Peyer's patch (tissue), 4 donors: ENCODE data around the gene IFT122. TPM values are rescaled to one million over a fixed set of nuclear protein-coding genes. Genes with fewer than 3 reads are reported as not detected.

ENCODE experiments used
- DNase-seq, 3 donors: peaks; one replicate each; pipeline ENCODE4 v3.0.0-alpha.2; 2017 to 2019
- H3K27ac ChIP-seq, 4 donors: fragments of 200-600 bp; sonication (generic); one replicate each; pipeline ENCODE4 v1.5.1; 2016 to 2019
- H3K27me3 ChIP-seq, 2 donors: fragments of 200-600 bp; sonication (generic); one replicate each; pipeline ENCODE4 v1.5.1; 2019
- H3K36me3 ChIP-seq, 3 donors: fragments of 200-600 bp; sonication (generic); one replicate each; pipeline ENCODE4 v1.5.1; 2016 to 2019
- H3K4me1 ChIP-seq, 4 donors: fragments of 200-600 bp; sonication (generic); one replicate each; pipeline ENCODE4 v1.5.1; 2016 to 2019
- H3K4me3 ChIP-seq, 4 donors: fragments of 200-600 bp; sonication (generic); 1 replicate in 3 of 4; 2 replicates in 1 of 4; pipeline ENCODE4 v1.5.1; 2016 to 2019; ENCODE audit warnings: mild to moderate bottlenecking in 1 of 4
- H3K9me3 ChIP-seq, 4 donors: fragments of 200-600 bp; sonication (generic); one replicate each; pipeline ENCODE4 v1.5.1; 2016 to 2019; ENCODE audit warnings: mild to moderate bottlenecking in 1 of 4
- CTCF ChIP-seq, 6 experiments: fragments of 450-650 bp in 4 of 6; fragments of 200-600 bp in 2 of 6; sonication (generic) in 1 of 6; IDR thresholded peaks; one replicate each; pipeline ENCODE4 v1.5.1; 2017 to 2019; ENCODE audit warnings: antibody characterized with exemption in 6 of 6, mild to moderate bottlenecking in 3 of 6, moderate library complexity in 1 of 6
- POLR2A ChIP-seq, 2 donors: fragments of 450-650 bp; IDR thresholded peaks; one replicate each; pipeline ENCODE4 v1.5.1; 2017; ENCODE audit warnings: antibody characterized with exemption in 2 of 2, mild to moderate bottlenecking in 2 of 2, moderate library complexity in 2 of 2
- total RNA-seq, 4 donors: library from RNA; depleted of rRNA; stranded (reverse); fragments of >200 nt; gene quantifications; one replicate each; pipeline ENCODE4 v1.1.0, GENCODE V29; 2016

The IFT122 gene
- total RNA-seq, 4 donors from 2014 or later = 10.9 to 85.0 (median 26.4) TPM

- Histone ChIP-seq H3K27ac (peak overlapping the region in 1 of 4 donors; percentile 13), H3K9me3 (no peaks in the 10 kb centered on the region), H3K36me3 (peaks cover 0 to 11% (median 0%) of the 10 kb centered on the region in 3 donors), H3K4me3 (no peak overlapping the region), H3K27me3 (no peaks in the 10 kb centered on the region), H3K4me1 (peaks cover 0 to 44% (median 0%) of the 10 kb centered on the region in 4 donors)
- TF ChIP-seq POLR2A (IDR thresholded peaks at IDR 0.05) (no peak), CTCF (IDR thresholded peaks at IDR 0.05) (no peak)
- no peak for DNase-seq
Measured at GRCh38 chr3:129563332-129563731, 123.3 kb downstream of the IFT122 start.

- H3K4me1 ChIP-seq = peaks cover 0 to 38% (median 0%) of the 10 kb centered on the region in 4 donors
- peak overlapping the region in 3 of 4 donors; percentile 4 to 13 (median 6) for H3K27ac ChIP-seq
- peaks cover 0 to 11% (median 0%) of the 10 kb centered on the region in 3 donors for H3K36me3 ChIP-seq
- no peaks in the 10 kb centered on the region for H3K27me3 ChIP-seq
- no peaks in the 10 kb centered on the region for H3K9me3 ChIP-seq
- no peak for TF ChIP-seq CTCF (IDR thresholded peaks at IDR 0.05)
- TF ChIP-seq POLR2A (IDR thresholded peaks at IDR 0.05) = no peak
- no peak overlapping the region for H3K4me3 ChIP-seq
- no peak for DNase-seq
Measured at GRCh38 chr3:129563850-129564535, 124.0 kb downstream of the IFT122 start.

GRCh38 chr3:129564981-129565644, 125.1 kb downstream of the IFT122 start:
- no peak overlapping the region for H3K4me3 ChIP-seq
- no peak for DNase-seq
- peak overlapping the region in 2 of 4 donors; percentile 4 to 13 for H3K27ac ChIP-seq
- no peak for TF ChIP-seq POLR2A (IDR thresholded peaks at IDR 0.05)
- no peak for TF ChIP-seq CTCF (IDR thresholded peaks at IDR 0.05)
- peaks cover 0 to 15% (median 0%) of the 10 kb centered on the region in 3 donors for H3K36me3 ChIP-seq
- no peaks in the 10 kb centered on the region for H3K9me3 ChIP-seq
- peaks cover 0 to 26% (median 0%) of the 10 kb centered on the region in 4 donors for H3K4me1 ChIP-seq
- no peaks in the 10 kb centered on the region for H3K27me3 ChIP-seq

GRCh38 chr3:129565902-129566301, 125.9 kb downstream of the IFT122 start:
- TF ChIP-seq CTCF (IDR thresholded peaks at IDR 0.05) (no peak), POLR2A (IDR thresholded peaks at IDR 0.05) (no peak)
- H3K4me1 ChIP-seq = peaks cover 0 to 20% (median 0%) of the 10 kb centered on the region in 4 donors
- no peak for DNase-seq
- no peaks in the 10 kb centered on the region for H3K27me3 ChIP-seq
- no peak overlapping the region for H3K27ac ChIP-seq
- peaks cover 0 to 15% (median 0%) of the 10 kb centered on the region in 3 donors for H3K36me3 ChIP-seq
- no peak overlapping the region for H3K4me3 ChIP-seq
- no peaks in the 10 kb centered on the region for H3K9me3 ChIP-seq

- no peak overlapping the region for H3K4me3 ChIP-seq
- H3K27ac ChIP-seq = peak overlapping the region in 1 of 4 donors; percentile 9
- no peak for DNase-seq
- H3K9me3 ChIP-seq = no peaks in the 10 kb centered on the region
- peaks cover 0 to 11% (median 0%) of the 10 kb centered on the region in 4 donors for H3K4me1 ChIP-seq
- TF ChIP-seq CTCF (IDR thresholded peaks at IDR 0.05) (no peak), POLR2A (IDR thresholded peaks at IDR 0.05) (no peak)
- H3K36me3 ChIP-seq = peaks cover 0 to 23% (median 0%) of the 10 kb centered on the region in 3 donors
- H3K27me3 ChIP-seq = no peaks in the 10 kb centered on the region
Measured at GRCh38 chr3:129567176-129567705, 127.2 kb downstream of the IFT122 start.
